Measurements from ENCODE around the gene KDM3A. TPM values are rescaled to one million over a fixed set of nuclear protein-coding genes. Genes with fewer than 3 reads are reported as not detected.

KDM3A gene
- polyA plus RNA-seq, 1 of the 3 experiments (the other 2 are of a cell fraction): 13.7 TPM

DNA sequence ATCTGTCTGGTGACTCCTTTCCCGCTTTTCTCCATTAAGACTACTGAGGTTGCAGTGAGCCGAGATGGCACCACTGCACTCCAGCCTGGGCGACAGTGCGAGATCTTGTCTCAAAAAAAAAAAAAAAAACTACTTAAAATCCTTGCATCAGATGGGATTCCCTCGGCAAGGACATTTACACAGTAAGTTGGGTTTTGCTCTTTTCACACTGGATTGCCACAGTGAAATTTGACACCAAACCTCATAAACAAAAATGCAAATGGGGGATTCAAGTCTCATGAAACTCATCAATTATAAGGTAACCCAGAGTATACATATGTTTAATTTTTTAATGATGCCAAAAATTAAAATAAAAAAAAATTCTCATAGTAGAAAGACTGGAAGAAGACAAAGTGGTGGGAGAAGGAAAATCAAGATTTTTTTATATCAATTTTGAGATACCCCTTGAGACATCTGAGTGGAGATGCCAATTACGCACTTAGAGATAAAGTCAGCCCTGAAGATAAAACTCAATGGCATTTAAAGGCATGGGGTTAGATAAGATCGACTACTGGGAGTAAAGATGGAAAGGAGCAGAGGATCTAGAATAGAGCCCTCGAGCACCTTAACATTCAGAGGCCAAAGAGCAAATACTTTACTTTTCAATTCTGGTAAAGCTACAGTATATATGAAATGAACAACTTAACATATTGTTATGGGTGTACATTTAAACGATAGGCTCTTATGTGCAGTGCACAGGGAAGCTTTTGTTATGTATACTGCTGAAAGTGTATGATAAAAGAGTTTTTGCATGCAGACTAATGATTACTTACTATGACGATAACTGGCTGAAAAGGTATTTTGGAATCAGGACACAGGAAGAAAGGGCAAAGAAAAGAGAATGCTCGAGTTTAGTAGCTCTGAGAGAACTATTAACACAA lies 84.5 kb downstream of the KDM3A start (continued):
- TF ChIP-seq, protein P1, sequence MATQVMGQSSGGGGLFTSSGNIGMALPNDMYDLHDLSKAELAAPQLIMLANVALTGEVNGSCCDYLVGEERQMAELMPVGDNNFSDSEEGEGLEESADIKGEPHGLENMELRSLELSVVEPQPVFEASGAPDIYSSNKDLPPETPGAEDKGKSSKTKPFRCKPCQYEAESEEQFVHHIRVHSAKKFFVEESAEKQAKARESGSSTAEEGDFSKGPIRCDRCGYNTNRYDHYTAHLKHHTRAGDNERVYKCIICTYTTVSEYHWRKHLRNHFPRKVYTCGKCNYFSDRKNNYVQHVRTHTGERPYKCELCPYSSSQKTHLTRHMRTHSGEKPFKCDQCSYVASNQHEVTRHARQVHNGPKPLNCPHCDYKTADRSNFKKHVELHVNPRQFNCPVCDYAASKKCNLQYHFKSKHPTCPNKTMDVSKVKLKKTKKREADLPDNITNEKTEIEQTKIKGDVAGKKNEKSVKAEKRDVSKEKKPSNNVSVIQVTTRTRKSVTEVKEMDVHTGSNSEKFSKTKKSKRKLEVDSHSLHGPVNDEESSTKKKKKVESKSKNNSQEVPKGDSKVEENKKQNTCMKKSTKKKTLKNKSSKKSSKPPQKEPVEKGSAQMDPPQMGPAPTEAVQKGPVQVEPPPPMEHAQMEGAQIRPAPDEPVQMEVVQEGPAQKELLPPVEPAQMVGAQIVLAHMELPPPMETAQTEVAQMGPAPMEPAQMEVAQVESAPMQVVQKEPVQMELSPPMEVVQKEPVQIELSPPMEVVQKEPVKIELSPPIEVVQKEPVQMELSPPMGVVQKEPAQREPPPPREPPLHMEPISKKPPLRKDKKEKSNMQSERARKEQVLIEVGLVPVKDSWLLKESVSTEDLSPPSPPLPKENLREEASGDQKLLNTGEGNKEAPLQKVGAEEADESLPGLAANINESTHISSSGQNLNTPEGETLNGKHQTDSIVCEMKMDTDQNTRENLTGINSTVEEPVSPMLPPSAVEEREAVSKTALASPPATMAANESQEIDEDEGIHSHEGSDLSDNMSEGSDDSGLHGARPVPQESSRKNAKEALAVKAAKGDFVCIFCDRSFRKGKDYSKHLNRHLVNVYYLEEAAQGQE (IDR thresholded peaks at IDR 0.05; ENCODE audit: low read depth, low read length): no peak
- no peak for TF ChIP-seq NRF1 (IDR thresholded peaks at IDR 0.05; ENCODE audit: low read depth, low read length)
- TF ChIP-seq, protein P2, sequence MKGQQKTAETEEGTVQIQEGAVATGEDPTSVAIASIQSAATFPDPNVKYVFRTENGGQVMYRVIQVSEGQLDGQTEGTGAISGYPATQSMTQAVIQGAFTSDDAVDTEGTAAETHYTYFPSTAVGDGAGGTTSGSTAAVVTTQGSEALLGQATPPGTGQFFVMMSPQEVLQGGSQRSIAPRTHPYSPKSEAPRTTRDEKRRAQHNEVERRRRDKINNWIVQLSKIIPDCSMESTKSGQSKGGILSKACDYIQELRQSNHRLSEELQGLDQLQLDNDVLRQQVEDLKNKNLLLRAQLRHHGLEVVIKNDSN (IDR thresholded peaks at IDR 0.05; ENCODE audit: borderline replicate concordance, low read depth): no peak
- TF ChIP-seq, protein P3, sequence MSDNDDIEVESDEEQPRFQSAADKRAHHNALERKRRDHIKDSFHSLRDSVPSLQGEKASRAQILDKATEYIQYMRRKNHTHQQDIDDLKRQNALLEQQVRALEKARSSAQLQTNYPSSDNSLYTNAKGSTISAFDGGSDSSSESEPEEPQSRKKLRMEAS (IDR thresholded peaks at IDR 0.05; ENCODE audit: low read depth): no peak

DNA sequence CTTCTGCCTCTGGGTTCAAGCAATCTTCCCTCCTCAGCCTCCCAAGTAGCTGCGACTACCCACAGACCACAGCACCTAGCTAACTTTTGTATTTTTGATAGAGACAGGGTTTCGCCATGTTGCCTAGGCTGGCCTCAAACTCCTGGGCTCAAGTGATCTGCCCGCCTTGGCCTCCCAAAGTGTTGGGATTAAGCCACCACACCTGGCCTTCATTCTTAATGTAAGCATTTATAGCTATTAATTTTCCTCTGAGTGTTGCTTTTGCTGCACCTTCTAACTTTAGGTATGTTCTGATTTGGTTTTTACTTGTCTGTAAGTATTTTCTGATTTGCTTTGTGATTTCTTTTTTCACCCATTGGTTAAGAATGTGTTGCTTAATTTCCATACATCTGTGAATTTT lies 92.4 kb downstream of the KDM3A start:
- H3K9me3 ChIP-seq: peaks cover 4% of the 10 kb centered on the region; the same call in 1 of the 2 replicates
- CTCF ChIA-PET: no interaction called here
- POLR2A ChIA-PET: interaction anchor here (0.6 kb wide), 1 partner anchor 21 kb away, joined by 3 read pairs; no protein-coding TSS in a partner anchor

DNA sequence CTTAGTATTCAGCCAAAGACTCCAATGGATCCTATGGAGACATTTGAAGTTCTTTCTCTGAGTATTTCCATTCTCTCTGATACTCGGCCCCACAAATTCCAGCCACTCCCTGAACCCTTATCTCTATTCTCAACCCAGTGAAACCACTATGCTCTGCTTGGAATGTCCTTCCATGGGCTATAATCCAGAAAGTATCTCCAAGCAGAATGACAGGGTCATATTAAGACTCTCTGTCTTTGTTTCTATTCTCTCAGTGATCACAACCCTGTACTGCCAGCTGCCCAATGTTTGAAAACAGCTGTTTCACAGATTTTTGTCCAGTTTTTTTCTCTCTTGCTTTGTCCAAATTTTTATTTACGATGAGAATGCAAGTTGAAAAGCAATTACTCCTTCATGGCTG lies 100.2 kb downstream of the KDM3A start:
- no peaks in the 10 kb centered on the region for H3K4me1 ChIP-seq (ENCODE audit: control insufficient read depth in 1 of 2, insufficient read depth in 2 of 2, low read depth in 1 of 2, low read length in 1 of 2)
- no peak for DNase-seq
- H3K79me2 ChIP-seq (ENCODE audit: insufficient read depth): peaks cover 3% of the 10 kb centered on the region; the same call in 1 of the 2 replicates
- no peaks in the 10 kb centered on the region for H3K27me3 ChIP-seq (ENCODE audit: insufficient read depth)
- no peak overlapping the region for H3K9ac ChIP-seq
- no peaks in the 10 kb centered on the region for H4K20me1 ChIP-seq (ENCODE audit: insufficient read depth)
- no peaks in the 10 kb centered on the region for H3K9me2 ChIP-seq
- CTCF ChIA-PET: no interaction called here
- no peak overlapping the region for H3K27ac ChIP-seq (ENCODE audit: low read depth in 2 of 2, low read length in 1 of 2)
- no peak overlapping the region for H3K4me3 ChIP-seq (ENCODE audit: low read depth in 2 of 2, low read length in 1 of 2)
- no peaks in the 10 kb centered on the region for H3F3A ChIP-seq (replicated peaks; ENCODE audit: insufficient read depth)
- H3K36me3 ChIP-seq (replicated peaks in 1 of 2; ENCODE audit: control insufficient read depth in 1 of 2, insufficient read depth in 2 of 2, low read length in 1 of 2): peaks cover 8 to 31% of the 10 kb centered on the region in 2 experiments
- 93% methylated on average over 2 of the region's 2 CpGs for WGBS (ENCODE audit: low lambda C conversion rate)
- no peak overlapping the region for H3K4me2 ChIP-seq
- no peak overlapping the region for H2AFZ ChIP-seq (ENCODE audit: low read depth)
- no peaks in the 10 kb centered on the region for H3K9me3 ChIP-seq
- POLR2A ChIA-PET: no interaction called here
- TF ChIP-seq SIN3A (IDR thresholded peaks at IDR 0.05; ENCODE audit: borderline replicate concordance, low read depth, low read length): no peak
- TF ChIP-seq, protein P3 (IDR thresholded peaks at IDR 0.05; ENCODE audit: low read depth): no peak
- TF ChIP-seq JUND (IDR thresholded peaks at IDR 0.05): no peak
- TF ChIP-seq EP300 (IDR thresholded peaks at IDR 0.05; ENCODE audit: borderline replicate concordance in 1 of 2, low read depth in 1 of 2, low read length in 1 of 2): no peak
- TF ChIP-seq, protein P4, sequence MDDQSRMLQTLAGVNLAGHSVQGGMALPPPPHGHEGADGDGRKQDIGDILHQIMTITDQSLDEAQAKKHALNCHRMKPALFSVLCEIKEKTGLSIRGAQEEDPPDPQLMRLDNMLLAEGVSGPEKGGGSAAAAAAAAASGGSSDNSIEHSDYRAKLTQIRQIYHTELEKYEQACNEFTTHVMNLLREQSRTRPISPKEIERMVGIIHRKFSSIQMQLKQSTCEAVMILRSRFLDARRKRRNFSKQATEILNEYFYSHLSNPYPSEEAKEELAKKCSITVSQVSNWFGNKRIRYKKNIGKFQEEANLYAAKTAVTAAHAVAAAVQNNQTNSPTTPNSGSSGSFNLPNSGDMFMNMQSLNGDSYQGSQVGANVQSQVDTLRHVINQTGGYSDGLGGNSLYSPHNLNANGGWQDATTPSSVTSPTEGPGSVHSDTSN (IDR thresholded peaks at IDR 0.05): no peak
- TF ChIP-seq NFIC (IDR thresholded peaks at IDR 0.05; ENCODE audit: borderline replicate concordance): no peak
- TF ChIP-seq, protein P5, sequence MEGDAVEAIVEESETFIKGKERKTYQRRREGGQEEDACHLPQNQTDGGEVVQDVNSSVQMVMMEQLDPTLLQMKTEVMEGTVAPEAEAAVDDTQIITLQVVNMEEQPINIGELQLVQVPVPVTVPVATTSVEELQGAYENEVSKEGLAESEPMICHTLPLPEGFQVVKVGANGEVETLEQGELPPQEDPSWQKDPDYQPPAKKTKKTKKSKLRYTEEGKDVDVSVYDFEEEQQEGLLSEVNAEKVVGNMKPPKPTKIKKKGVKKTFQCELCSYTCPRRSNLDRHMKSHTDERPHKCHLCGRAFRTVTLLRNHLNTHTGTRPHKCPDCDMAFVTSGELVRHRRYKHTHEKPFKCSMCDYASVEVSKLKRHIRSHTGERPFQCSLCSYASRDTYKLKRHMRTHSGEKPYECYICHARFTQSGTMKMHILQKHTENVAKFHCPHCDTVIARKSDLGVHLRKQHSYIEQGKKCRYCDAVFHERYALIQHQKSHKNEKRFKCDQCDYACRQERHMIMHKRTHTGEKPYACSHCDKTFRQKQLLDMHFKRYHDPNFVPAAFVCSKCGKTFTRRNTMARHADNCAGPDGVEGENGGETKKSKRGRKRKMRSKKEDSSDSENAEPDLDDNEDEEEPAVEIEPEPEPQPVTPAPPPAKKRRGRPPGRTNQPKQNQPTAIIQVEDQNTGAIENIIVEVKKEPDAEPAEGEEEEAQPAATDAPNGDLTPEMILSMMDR (IDR thresholded peaks at IDR 0.05): no peak
- TF ChIP-seq, protein P6, sequence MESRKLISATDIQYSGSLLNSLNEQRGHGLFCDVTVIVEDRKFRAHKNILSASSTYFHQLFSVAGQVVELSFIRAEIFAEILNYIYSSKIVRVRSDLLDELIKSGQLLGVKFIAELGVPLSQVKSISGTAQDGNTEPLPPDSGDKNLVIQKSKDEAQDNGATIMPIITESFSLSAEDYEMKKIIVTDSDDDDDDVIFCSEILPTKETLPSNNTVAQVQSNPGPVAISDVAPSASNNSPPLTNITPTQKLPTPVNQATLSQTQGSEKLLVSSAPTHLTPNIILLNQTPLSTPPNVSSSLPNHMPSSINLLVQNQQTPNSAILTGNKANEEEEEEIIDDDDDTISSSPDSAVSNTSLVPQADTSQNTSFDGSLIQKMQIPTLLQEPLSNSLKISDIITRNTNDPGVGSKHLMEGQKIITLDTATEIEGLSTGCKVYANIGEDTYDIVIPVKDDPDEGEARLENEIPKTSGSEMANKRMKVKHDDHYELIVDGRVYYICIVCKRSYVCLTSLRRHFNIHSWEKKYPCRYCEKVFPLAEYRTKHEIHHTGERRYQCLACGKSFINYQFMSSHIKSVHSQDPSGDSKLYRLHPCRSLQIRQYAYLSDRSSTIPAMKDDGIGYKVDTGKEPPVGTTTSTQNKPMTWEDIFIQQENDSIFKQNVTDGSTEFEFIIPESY (IDR thresholded peaks at IDR 0.05; ENCODE audit: borderline replicate concordance, low read depth): no peak
- no peak for TF ChIP-seq MXI1 (IDR thresholded peaks at IDR 0.05; ENCODE audit: low read depth, low read length)
- TF ChIP-seq ELF1 (IDR thresholded peaks at IDR 0.05): no peak

More for the DNA sequence above, 92.4 kb downstream of the KDM3A start:
- WGBS (ENCODE audit: low lambda C conversion rate): 95% methylated on average over 3 of the region's 3 CpGs
- H3K79me2 ChIP-seq (ENCODE audit: insufficient read depth): no peaks in the 10 kb centered on the region
- no peak overlapping the region for H3K27ac ChIP-seq (ENCODE audit: low read depth in 2 of 2, low read length in 1 of 2)
- H3K9me2 ChIP-seq: no peaks in the 10 kb centered on the region
- H3K4me1 ChIP-seq (ENCODE audit: control insufficient read depth in 1 of 2, insufficient read depth in 2 of 2, low read depth in 1 of 2, low read length in 1 of 2): no peaks in the 10 kb centered on the region
- peaks cover 1 to 5% of the 10 kb centered on the region in 2 experiments for H3K36me3 ChIP-seq (replicated peaks in 1 of 2; ENCODE audit: control insufficient read depth in 1 of 2, insufficient read depth in 2 of 2, low read length in 1 of 2)
- no peak overlapping the region for H3K4me2 ChIP-seq
- no peak overlapping the region for H3K4me3 ChIP-seq (ENCODE audit: low read depth in 2 of 2, low read length in 1 of 2)
- no peak overlapping the region for H3K9ac ChIP-seq
- no peak for DNase-seq
- TF ChIP-seq RAD21 (IDR thresholded peaks at IDR 0.05; ENCODE audit: low read length): no peak
- H3K27me3 ChIP-seq (ENCODE audit: insufficient read depth): no peaks in the 10 kb centered on the region
- no peaks in the 10 kb centered on the region for H4K20me1 ChIP-seq (ENCODE audit: insufficient read depth)
- H2AFZ ChIP-seq (ENCODE audit: low read depth): no peak overlapping the region
- peaks cover 4% of the 10 kb centered on the region for H3F3A ChIP-seq (replicated peaks; ENCODE audit: insufficient read depth)
